Epithelial cell of esophagus (primary cell): ENCODE data around the gene ICAM5.

Experiments
- DNase-seq: peaks from one replicate; pipeline ENCODE4 v3.0.0; 2010; ENCODE audit warnings: low read depth
- H3K4me3 ChIP-seq: 2 replicates; pipeline ENCODE4 v1.5.1; 2011; ENCODE audit warnings: mild to moderate bottlenecking, low read length, control low read depth
- TF ChIP-seq, protein P1 (sequence below): IDR thresholded peaks from 2 replicates; pipeline ENCODE4 v1.5.1; 2011; ENCODE audit warnings: low read depth, mild to moderate bottlenecking, low read length, control low read depth, inconsistent platforms; ENCODE audit not compliant: insufficient read depth; ENCODE audit errors: missing control alignments

The ICAM5 gene

DNA sequence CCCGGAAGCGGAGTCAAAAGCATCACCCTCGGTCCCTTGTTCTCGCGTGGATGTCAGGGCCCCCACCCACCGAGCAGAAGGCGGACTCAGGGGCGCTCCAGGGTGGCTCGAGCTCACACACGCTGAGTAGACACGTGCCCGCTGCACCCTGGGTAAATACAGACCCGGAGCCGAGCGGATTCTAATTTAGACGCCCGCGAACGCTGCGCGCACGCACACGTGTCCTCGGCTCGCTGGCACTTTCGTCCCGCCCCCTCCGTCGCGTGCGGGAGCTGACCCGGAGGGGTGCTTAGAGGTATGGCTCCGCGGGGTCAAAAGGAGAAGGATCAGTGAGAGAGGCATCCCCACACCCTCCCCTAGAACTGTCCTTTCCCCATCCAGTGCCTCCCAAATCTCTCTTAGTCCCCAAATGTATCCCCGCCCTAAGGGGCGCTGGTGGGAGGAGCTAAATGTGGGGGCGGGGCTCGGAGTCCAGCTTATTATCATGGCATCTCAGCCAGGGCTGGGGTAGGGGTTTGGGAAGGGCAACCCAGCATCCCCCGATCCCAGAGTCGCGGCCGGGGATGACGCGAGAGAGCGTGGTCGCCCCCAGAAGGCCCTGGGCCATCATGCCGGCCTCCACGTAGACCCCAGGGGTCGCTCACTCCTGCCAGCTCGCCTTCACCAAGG is 451 bp upstream of the ICAM5 start:
- TF ChIP-seq, protein P1, sequence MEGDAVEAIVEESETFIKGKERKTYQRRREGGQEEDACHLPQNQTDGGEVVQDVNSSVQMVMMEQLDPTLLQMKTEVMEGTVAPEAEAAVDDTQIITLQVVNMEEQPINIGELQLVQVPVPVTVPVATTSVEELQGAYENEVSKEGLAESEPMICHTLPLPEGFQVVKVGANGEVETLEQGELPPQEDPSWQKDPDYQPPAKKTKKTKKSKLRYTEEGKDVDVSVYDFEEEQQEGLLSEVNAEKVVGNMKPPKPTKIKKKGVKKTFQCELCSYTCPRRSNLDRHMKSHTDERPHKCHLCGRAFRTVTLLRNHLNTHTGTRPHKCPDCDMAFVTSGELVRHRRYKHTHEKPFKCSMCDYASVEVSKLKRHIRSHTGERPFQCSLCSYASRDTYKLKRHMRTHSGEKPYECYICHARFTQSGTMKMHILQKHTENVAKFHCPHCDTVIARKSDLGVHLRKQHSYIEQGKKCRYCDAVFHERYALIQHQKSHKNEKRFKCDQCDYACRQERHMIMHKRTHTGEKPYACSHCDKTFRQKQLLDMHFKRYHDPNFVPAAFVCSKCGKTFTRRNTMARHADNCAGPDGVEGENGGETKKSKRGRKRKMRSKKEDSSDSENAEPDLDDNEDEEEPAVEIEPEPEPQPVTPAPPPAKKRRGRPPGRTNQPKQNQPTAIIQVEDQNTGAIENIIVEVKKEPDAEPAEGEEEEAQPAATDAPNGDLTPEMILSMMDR, result no peak
- H3K4me3 ChIP-seq, result peak overlapping the region; percentile 53
- peak; percentile 62 for DNase-seq

DNA sequence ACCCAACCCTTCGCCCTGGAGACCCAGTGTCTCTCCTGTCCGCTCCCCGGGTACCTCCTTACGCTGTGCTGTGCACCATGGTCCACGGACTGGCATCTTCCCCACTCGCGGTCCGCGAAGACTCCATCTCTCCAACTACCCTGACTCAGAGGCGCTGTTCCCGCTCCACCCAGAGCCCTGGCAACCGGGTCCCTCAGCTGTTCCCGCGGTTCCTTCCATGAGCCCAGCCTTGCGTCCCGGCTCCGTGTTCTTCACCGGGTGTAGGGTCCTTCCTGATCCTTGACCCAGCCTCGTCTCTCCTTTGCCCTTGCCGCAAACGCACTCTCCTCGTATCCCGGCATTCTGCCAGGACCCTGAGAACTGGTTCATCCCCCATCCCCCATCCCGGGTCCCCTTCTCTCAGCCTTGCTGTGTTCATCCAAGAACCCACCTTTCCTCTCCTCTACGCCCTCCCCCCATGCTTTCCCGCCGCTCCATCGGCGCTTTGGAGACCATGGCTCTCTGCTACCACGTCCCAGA is 664 bp downstream of the ICAM5 start:
- peak; percentile 30 for DNase-seq
- TF ChIP-seq, protein P1, result no peak
- peak overlapping the region; percentile 53 for H3K4me3 ChIP-seq

DNA sequence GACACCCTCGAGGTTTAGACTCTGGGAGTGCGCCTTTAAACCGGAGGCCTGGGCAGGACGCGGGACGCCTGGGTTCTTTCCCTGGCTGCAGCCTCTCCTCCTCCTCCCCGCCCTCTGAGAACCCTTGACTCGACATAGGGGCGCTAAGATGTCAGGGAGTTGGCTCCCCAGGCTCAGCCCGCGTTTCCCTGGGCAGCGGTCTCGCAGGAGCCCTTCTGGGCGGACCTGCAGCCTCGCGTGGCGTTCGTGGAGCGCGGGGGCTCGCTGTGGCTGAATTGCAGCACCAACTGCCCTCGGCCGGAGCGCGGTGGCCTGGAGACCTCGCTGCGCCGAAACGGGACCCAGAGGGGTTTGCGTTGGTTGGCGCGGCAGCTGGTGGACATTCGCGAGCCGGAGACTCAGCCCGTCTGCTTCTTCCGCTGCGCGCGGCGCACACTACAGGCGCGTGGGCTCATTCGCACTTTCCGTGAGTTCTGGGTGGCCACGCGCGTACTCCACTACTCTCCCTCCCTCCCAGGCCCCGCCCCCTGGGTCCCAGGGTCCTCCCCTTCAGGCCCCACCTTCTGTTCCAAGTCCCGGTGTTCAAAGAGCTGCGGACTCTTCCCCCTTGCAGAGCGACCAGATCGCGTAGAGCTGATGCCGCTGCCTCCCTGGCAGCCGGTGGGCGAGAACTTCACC is 1.3 kb downstream of the ICAM5 start:
- H3K4me3 ChIP-seq, result peak overlapping the region; percentile 53

DNA sequence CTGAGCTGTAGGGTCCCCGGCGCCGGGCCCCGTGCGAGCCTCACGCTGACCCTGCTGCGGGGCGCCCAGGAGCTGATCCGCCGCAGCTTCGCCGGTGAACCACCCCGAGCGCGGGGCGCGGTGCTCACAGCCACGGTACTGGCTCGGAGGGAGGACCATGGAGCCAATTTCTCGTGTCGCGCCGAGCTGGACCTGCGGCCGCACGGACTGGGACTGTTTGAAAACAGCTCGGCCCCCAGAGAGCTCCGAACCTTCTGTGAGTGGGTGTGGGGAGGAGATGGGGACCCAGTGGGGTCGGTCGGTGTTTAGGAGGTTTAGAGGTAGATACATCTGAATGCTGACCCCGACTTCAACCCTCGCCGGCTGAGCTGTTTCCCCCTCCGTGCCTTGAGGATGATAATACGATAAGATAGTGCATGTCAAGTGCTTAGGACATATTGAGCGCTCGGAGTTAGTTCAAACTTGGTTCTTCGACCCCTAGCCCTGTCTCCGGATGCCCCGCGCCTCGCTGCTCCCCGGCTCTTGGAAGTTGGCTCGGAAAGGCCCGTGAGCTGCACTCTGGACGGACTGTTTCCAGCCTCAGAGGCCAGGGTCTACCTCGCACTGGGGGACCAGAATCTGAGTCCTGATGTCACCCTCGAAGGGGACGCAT is 1.9 kb downstream of the ICAM5 start:
- DNase-seq, result no peak
- TF ChIP-seq, protein P1, result no peak
- H3K4me3 ChIP-seq, result peak overlapping the region; percentile 53

More for the DNA sequence above, 1.3 kb downstream of the ICAM5 start:
- TF ChIP-seq, protein P1, result no peak
- DNase-seq, result peak; percentile 59

DNA sequence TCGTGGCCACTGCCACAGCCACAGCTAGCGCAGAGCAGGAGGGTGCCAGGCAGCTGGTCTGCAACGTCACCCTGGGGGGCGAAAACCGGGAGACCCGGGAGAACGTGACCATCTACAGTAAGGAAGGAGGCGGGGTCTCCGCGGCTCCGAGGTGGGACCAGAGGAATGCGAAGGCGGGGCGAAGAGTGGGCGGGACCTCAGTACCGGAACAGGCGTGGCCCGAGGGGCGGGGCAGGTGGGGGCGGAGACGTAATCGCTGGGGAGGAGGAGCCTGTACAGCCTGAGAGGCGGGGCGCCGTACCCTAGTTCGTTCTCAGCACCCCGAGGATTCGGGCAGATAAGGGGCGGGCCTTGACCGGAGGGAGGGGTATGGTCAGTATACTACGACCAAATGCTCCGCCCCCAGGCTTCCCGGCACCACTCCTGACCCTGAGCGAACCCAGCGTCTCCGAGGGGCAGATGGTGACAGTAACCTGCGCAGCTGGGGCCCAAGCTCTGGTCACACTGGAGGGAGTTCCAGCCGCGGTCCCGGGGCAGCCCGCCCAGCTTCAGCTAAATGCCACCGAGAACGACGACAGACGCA is 2.5 kb downstream of the ICAM5 start:
- DNase-seq, result peak; percentile 85
- TF ChIP-seq, protein P1, result no peak
- peak overlapping the region; percentile 53 for H3K4me3 ChIP-seq

DNA sequence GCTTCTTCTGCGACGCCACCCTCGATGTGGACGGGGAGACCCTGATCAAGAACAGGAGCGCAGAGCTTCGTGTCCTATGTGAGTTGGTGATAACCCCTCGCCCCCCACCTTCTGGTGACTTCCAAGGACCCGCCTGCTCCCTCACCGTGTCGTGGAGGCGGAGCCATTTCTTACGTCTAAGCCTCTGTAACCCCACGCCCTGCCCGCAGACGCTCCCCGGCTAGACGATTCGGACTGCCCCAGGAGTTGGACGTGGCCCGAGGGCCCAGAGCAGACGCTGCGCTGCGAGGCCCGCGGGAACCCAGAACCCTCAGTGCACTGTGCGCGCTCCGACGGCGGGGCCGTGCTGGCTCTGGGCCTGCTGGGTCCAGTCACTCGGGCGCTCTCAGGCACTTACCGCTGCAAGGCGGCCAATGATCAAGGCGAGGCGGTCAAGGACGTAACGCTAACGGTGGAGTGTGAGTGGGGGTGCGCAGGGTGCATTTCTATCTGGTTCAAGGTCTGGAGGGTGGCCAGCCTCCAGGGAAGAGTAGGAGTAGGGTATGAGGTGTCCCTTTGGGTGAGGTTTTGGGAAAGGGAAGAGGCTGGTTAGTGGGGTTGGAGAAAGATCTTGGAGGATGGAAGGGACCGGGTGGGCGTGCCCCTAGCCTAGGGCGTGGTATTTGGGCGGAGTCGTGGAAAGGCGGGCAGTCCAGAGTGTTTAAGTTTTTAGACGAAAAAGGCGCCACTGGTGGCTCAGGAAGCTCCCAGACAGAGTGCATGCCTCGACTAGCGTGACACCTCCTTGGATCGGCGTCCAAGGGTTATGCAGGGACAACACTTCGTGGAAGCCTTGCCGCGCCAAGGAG is 3.3 kb downstream of the ICAM5 start:
- DNase-seq, result no peak
- no peak overlapping the region for H3K4me3 ChIP-seq
- TF ChIP-seq, protein P1, result no peak
